Panc1 (cell line): Measurements from ENCODE around the gene RAB7A. TPM values are rescaled to one million over a fixed set of nuclear protein-coding genes. Genes with fewer than 3 reads are reported as not detected.
"Not testable (repeated sequence)": the region's sequence is repeated elsewhere in the genome, so short reads cannot be mapped to it uniquely, and the experiment has no call there.

ENCODE experiments used
- ATAC-seq: fragments of 200-7000 bp; cut with Tn5 transposase; 2 replicates; pipeline ENCODE4 v1.9.1; 2020; ENCODE audit warnings: mild to moderate bottlenecking, moderate library complexity
- BruUV-seq: library from RNA; stranded (reverse); fragments of 400-500 nt; replicated peaks from 2 replicates; lab custom pipeline; 2021; lab: Mats Ljungman, UMichigan
- CTCF ChIA-PET: fragments of 300-600 bp; sonication (Branson Sonifier 250); formaldehyde crosslinking; loops from one replicate; lab custom pipeline; 2022; ENCODE audit warnings: antibody characterized with exemption; lab: Charles Lee
- POLR2A ChIA-PET: fragments of 300-600 bp; sonication (Branson Sonifier 250); formaldehyde crosslinking; loops from one replicate; lab custom pipeline; 2022; ENCODE audit warnings: antibody characterized with exemption; lab: Charles Lee
- DNase-seq: peaks from one replicate; pipeline ENCODE4 v3.0.0-alpha.2; 2010; ENCODE audit warnings: low read depth, low spot score
- H3K27ac ChIP-seq: 2 replicates; pipeline ENCODE4 v1.5.1; 2011; ENCODE audit warnings: mild to moderate bottlenecking, low read length, inconsistent platforms
- H3K27me3 ChIP-seq: fragments of 200-500 bp; sonication (Bioruptor generic); 2 replicates; pipeline ENCODE4 v1.6.0; 2014; ENCODE audit warnings: low read length, inconsistent platforms; ENCODE audit not compliant: control insufficient read depth, insufficient read depth
- H3K36me3 ChIP-seq: fragments of 200-500 bp; sonication (Bioruptor generic); 2 replicates; pipeline ENCODE4 v1.5.1; 2014; ENCODE audit warnings: inconsistent platforms, mild to moderate bottlenecking, low read length, moderate library complexity; ENCODE audit not compliant: control insufficient read depth, insufficient read depth
- H3K4me1 ChIP-seq: 2 replicates; pipeline ENCODE4 v1.5.1; 2011; ENCODE audit warnings: inconsistent platforms, mild to moderate bottlenecking, low read length, moderate library complexity; ENCODE audit not compliant: control insufficient read depth, insufficient read depth
- H3K4me3 ChIP-seq, 2 experiments: 2 replicates each; pipeline ENCODE4 v1.5.1; 2011 to 2012; ENCODE audit warnings: low read depth in 2 of 2, low read length in 2 of 2, mild to moderate bottlenecking in 2 of 2, inconsistent platforms in 1 of 2, moderate library complexity in 1 of 2
- H3K9me3 ChIP-seq: fragments of 200-500 bp; sonication (Bioruptor generic); 2 replicates; pipeline ENCODE4 v1.5.1; 2014; ENCODE audit warnings: low read depth, mild to moderate bottlenecking, inconsistent platforms, low read length, moderate library complexity; ENCODE audit not compliant: control insufficient read depth, insufficient read depth
- POLR2AphosphoS5 ChIP-seq: IDR thresholded peaks from 2 replicates; pipeline ENCODE4 v1.6.1; 2012; ENCODE audit warnings: mild to moderate bottlenecking, low read depth, low read length, moderate library complexity
- SIN3A ChIP-seq: IDR thresholded peaks from 2 replicates; pipeline ENCODE4 v1.6.1; 2012; ENCODE audit warnings: low read depth, mild to moderate bottlenecking, low read length, moderate library complexity, borderline replicate concordance; ENCODE audit not compliant: insufficient read depth
- TCF7L2 ChIP-seq: IDR thresholded peaks from 2 replicates; pipeline ENCODE4 v1.6.1; 2011; ENCODE audit warnings: mild to moderate bottlenecking, low read depth, low read length, inconsistent platforms
- in situ Hi-C: cut with HindIII; loops from 2 replicates; pipeline ENCODE4 v1.10.0; 2016; ENCODE audit warnings: low sequenced_read_pairs, low pct_unique_long_range_greater_than_20kb
- intact Hi-C: fragments of 100-400 bp; cut with micrococcal nuclease; formaldehyde crosslinking; loops from one replicate; pipeline ENCODE4 v1.10.0; 2022; ENCODE audit not compliant: unreplicated experiment
- total RNA-seq: library from RNA; stranded (reverse); gene quantifications from one replicate; pipeline ENCODE4 v1.2.1, GENCODE V29; 2021; ENCODE audit not compliant: unreplicated experiment
- TF ChIP-seq, protein P1 (sequence below): fragments of 450-650 bp; IDR thresholded peaks from 2 replicates; pipeline ENCODE4 v1.5.1; 2017; ENCODE audit warnings: mild to moderate bottlenecking
- TF ChIP-seq, protein P2 (sequence below), 2 experiments: IDR thresholded peaks; 2 replicates each; pipeline ENCODE4 v1.6.1; 2011 to 2012; ENCODE audit warnings: low read depth in 2 of 2, control low read depth in 1 of 2, low read length in 1 of 2, mild to moderate bottlenecking in 1 of 2, moderate library complexity in 1 of 2; ENCODE audit not compliant: insufficient read depth in 1 of 2

RAB7A gene
- total RNA-seq, 1 experiment from 2014 or later: 386 TPM

DNA sequence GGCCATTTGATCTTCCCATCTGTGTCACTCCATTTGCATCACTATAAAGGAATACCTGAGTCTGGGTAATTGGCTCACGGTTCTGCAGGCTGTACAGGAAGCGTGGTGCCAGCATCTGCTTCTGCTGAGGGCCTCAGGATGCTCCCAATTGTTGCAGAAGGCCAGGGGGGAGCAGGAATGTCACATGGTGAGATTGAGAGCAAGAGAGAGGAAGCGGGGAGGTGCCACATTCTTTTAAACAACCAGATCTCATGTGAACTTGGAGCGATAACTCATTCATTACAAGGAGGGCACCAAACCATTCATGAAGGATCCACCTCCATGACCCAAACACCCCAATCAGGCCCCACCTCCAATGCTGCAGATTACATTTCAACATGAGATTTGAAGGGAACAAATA is 13.1 kb upstream of the RAB7A start:
- CTCF ChIA-PET: no interaction called here
- POLR2A ChIA-PET: no interaction called here

DNA sequence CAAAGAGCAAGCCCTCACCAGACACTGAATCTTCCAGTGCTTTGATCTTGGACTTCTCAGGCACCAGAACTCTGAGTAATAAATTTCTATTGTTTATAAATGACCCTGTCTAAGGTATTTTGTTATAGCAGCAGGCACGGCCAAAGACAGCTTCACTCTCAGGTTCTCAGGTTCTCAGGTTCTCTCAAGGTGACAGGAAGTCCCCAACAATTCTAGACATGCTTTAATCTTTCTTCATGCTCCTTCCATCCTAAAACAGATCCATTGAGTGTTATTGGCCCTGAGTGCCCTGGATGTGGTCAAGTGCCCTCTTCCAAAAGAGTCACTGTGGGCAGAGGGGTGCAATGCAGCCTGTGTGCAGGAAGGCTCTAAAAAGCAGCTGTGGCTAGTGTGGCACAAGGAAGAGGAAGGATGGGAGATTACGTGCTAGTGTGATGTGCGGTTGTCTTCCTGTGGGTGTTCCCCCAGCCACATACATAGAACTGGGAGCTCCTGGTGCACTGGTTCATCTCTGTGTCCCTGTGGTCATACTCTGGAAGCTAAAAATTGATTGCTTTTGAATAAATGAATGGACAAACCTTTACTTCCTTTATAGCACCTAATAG is 11.0 kb upstream of the RAB7A start:
- intact Hi-C loops: no loop called here
- Histone ChIP-seq H3K27me3 (no peaks in the 10 kb centered on the region), H3K36me3 (no peaks in the 10 kb centered on the region), H3K27ac (no peak overlapping the region), H3K9me3 (no peaks in the 10 kb centered on the region), H3K4me1 (no peaks in the 10 kb centered on the region), H3K4me3 (no peak overlapping the region)
- no TSS peak for BruUV-seq
- ChIA-PET POLR2A (no interaction called here), CTCF (no interaction called here)
- ATAC-seq: no peak
- in situ Hi-C loops: no loop called here
- TF ChIP-seq SIN3A (no peak), TCF7L2 (no peak), POLR2AphosphoS5 (no peak)
- TF ChIP-seq, protein P1, sequence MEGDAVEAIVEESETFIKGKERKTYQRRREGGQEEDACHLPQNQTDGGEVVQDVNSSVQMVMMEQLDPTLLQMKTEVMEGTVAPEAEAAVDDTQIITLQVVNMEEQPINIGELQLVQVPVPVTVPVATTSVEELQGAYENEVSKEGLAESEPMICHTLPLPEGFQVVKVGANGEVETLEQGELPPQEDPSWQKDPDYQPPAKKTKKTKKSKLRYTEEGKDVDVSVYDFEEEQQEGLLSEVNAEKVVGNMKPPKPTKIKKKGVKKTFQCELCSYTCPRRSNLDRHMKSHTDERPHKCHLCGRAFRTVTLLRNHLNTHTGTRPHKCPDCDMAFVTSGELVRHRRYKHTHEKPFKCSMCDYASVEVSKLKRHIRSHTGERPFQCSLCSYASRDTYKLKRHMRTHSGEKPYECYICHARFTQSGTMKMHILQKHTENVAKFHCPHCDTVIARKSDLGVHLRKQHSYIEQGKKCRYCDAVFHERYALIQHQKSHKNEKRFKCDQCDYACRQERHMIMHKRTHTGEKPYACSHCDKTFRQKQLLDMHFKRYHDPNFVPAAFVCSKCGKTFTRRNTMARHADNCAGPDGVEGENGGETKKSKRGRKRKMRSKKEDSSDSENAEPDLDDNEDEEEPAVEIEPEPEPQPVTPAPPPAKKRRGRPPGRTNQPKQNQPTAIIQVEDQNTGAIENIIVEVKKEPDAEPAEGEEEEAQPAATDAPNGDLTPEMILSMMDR: no peak
- TF ChIP-seq, protein P2, sequence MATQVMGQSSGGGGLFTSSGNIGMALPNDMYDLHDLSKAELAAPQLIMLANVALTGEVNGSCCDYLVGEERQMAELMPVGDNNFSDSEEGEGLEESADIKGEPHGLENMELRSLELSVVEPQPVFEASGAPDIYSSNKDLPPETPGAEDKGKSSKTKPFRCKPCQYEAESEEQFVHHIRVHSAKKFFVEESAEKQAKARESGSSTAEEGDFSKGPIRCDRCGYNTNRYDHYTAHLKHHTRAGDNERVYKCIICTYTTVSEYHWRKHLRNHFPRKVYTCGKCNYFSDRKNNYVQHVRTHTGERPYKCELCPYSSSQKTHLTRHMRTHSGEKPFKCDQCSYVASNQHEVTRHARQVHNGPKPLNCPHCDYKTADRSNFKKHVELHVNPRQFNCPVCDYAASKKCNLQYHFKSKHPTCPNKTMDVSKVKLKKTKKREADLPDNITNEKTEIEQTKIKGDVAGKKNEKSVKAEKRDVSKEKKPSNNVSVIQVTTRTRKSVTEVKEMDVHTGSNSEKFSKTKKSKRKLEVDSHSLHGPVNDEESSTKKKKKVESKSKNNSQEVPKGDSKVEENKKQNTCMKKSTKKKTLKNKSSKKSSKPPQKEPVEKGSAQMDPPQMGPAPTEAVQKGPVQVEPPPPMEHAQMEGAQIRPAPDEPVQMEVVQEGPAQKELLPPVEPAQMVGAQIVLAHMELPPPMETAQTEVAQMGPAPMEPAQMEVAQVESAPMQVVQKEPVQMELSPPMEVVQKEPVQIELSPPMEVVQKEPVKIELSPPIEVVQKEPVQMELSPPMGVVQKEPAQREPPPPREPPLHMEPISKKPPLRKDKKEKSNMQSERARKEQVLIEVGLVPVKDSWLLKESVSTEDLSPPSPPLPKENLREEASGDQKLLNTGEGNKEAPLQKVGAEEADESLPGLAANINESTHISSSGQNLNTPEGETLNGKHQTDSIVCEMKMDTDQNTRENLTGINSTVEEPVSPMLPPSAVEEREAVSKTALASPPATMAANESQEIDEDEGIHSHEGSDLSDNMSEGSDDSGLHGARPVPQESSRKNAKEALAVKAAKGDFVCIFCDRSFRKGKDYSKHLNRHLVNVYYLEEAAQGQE (IDR thresholded peaks at IDR 0.05; ENCODE audit: insufficient read depth in 1 of 2, low read depth in 2 of 2, low read length in 1 of 2): no peak
- DNase-seq: no peak

More for the DNA sequence above, 13.1 kb upstream of the RAB7A start:
- no peak overlapping the region for H3K27ac ChIP-seq
- no peaks in the 10 kb centered on the region for H3K4me1 ChIP-seq
- DNase-seq (no peak), ATAC-seq (no peak)
- no TSS peak for BruUV-seq
- no peak overlapping the region for H3K4me3 ChIP-seq
- H3K27me3 ChIP-seq: no peaks in the 10 kb centered on the region
- intact Hi-C loops (no loop called here), in situ Hi-C loops (no loop called here)
- H3K36me3 ChIP-seq: no peaks in the 10 kb centered on the region
- H3K9me3 ChIP-seq: no peaks in the 10 kb centered on the region
- TF ChIP-seq, protein P1: no peak
- TF ChIP-seq, protein P2 (IDR thresholded peaks at IDR 0.05; ENCODE audit: insufficient read depth in 1 of 2, low read depth in 2 of 2, low read length in 1 of 2): no peak
- TF ChIP-seq SIN3A: no peak
- no peak for TF ChIP-seq TCF7L2
- TF ChIP-seq POLR2AphosphoS5: no peak

DNA sequence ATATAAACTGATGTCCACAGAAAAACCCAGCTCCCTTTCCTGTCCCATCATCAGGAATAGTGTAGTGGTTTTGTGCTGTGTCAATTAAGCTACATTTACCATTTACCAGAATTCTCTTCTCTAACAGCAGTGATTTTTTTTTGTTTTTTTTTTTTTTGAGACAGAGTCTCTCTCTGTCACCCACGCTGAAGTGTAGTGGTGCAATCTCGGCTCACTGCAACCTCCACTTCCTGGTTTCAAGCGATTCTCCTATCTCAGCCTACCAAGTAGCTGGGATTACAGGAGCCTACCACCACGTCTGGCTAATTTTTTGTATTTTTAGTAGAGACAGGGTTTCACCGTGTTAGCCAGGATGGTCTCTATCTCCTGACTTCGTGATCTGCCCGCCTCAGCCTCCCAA is 7.1 kb upstream of the RAB7A start:
- H3K9me3 ChIP-seq, H3K36me3 ChIP-seq, CTCF ChIA-PET, H3K4me3 ChIP-seq, DNase-seq, in situ Hi-C loops, ATAC-seq, H3K27me3 ChIP-seq, intact Hi-C loops, H3K4me1 ChIP-seq, H3K27ac ChIP-seq, POLR2A ChIA-PET, BruUV-seq: not testable (repeated sequence)
